Activated CD8-positive, alpha-beta memory T cell treated with anti-CD3 and anti-CD28 coated beads for 24 hours (primary cell): Measurements from ENCODE around the gene POU6F1.
"Not testable (repeated sequence)": the region's sequence is repeated elsewhere in the genome, so short reads cannot be mapped to it uniquely, and the experiment has no call there.

Experiments used
- DNase-seq: peaks from one replicate; pipeline ENCODE4 v3.0.0-alpha.2; 2020

The POU6F1 gene

GRCh38 chr12:51227962-51228361 lies 10.1 kb upstream of the POU6F1 start:
- DNase-seq: no peak

- DNase-seq: not testable (repeated sequence)
Measured at GRCh38 chr12:51227112-51227511, 9.2 kb upstream of the POU6F1 start.

DNA sequence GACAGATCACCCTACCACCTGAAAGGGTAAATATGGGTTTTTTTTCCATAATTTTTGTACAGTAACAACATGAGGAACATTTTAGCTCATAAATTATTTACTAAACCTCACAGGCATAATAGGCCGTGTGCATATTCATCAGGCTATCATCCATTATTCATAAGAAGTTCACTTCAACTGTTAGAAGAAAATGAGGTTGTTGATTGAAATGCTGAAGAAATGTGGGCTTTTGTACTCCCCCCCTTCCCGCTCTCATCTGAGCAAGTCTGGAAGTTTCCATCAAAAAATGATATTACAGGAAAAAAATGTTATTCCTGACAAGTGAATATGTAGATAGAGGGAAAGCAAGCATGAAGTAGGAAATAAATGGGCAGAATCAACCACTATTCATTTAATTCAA lies 7.9 kb upstream of the POU6F1 start:
- no peak for DNase-seq

- DNase-seq: no peak
Measured at GRCh38 chr12:51225234-51225633, 7.4 kb upstream of the POU6F1 start.

DNA sequence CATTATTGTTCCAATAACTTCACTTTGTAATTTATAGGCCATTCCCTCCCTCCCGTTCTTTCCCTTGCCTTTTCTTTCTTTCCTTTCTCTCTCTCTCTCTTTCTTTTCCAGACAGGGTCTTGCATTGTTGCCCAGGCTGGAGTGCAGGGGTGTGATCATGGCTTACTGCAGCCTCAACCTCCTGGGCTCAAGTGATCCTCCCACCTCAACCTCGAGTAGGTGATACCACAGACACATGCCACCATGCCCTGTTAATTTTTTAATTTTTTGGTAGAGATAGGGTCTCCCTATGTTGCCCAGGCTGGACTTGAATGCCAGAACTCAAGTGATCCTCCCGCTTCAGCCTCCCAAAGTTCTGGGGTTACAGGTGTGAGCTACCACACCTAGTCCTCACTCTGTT lies 6.8 kb upstream of the POU6F1 start:
- no peak for DNase-seq

DNA sequence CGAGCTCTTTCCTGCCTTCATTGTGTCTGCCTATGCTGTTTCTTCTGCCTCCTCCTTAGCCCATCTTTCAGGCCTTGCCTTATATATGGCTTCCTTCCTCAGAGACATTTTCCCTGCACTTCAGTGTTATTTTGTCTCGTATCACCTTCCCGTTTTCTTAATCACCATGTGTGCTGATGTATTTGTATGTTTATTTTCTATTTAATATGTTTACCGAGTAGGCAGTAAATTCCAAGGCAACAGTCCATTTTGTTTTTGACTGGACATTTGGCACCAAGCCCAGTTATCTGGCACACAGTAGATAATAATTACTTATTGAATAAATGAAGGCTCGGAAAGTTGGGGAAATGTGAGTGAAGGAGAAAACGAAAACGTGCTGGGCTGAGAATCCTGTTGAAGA lies 4.6 kb upstream of the POU6F1 start:
- DNase-seq: no peak

DNA sequence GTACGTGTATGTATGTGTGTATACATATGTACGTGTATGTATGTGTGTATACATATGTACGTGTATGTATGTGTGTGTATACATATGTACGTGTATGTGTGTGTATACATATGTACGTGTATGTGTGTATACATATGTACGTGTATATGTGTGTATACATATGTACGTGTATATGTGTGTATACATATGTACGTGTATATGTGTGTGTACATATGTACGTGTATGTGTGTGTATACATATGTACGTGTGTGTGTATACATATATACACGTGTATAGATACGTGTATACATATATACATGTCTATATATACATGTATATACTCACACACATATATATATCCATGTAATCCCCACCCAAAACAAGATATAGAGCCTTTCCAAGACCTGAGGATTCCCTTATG lies 2.0 kb upstream of the POU6F1 start:
- DNase-seq: not testable (repeated sequence)

- no peak for DNase-seq
Measured at GRCh38 chr12:51219322-51219721, 1.5 kb upstream of the POU6F1 start.

DNA sequence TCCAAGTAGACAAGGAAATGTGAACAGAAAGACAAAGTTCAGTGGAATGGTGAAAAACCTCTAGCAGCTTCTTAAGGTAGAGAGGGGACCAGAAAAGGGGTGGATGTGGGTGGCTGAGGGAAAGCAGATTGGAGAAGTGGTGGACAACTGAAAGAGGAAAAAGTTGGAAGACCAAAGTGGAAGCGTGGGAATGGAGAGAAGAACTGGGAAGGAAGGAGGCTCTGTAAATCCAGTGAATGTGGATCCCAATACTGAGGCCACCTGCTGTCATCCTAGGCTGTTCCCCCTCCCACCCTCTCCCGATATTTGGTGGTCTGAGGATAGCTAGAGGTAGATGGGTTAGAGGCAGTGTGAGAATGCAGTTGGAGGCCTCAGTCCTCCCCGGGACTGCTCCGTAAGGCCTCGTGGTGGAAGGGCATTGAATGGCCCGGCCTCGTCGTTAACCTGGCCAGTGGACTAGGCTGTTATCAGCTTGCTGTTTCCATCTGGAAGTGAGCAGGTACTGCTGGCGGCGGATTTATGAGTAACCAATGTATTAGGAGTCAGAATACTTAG lies 822 bp upstream of the POU6F1 start:
- DNase-seq: peak; percentile 64

- DNase-seq: peak; percentile 76
Measured at GRCh38 chr12:51217133-51217967, 512 bp downstream of the POU6F1 start.

- no peak for DNase-seq
Measured at GRCh38 chr12:51216642-51217041, 1.2 kb downstream of the POU6F1 start.

DNA sequence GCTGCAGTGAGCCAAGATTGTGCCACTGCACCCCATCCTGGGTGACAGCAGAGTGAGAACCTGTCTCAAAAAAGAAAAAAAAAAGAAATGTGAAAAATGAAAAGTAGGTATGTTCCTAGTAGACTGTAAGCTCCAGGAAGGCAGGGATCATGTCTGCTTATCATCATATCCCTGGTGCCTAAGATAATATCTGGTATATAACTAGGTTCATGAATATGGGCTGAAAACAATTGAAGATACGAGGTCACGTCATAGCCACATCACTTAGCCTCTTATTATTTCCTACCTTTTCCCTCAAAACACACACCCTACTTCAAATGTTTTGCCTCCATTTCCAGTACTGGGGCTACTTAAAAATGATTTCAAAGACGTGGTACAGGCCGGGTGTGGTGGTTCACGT lies 3.0 kb downstream of the POU6F1 start:
- DNase-seq: no peak

DNA sequence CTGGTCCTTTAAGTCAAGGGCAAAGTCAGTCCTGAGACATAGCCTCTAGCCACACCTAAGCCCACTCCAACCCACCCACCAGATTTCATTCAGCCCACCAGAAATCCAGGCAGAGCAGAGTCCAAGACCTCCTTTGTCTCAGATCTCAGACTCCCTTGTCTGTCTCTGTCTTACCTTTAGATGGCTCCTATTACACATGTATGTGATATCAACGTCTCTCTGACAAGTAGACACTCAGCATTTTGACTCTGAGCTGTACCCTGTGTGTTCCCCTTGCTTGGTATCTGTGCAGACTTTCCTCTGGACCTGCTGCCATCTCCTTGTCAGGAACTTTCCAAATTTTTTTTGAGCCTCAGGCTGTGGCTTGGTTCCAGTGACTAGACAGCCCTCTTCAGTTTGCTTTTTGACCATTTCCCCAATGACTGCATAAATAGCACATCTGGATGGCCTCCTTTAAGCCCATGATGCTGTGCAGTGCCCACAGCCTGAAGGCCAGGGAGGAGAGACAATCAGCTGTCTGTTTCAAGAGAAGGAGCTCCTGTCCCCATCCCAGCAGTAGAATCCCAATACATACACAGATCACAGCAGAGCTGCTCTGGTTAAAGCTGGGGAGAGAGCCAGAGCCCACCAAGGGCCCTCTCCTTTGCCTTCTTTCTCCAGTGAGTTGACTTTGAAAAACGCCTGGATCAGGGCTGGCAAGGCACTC lies 7.0 kb downstream of the POU6F1 start:
- DNase-seq: no peak

DNA sequence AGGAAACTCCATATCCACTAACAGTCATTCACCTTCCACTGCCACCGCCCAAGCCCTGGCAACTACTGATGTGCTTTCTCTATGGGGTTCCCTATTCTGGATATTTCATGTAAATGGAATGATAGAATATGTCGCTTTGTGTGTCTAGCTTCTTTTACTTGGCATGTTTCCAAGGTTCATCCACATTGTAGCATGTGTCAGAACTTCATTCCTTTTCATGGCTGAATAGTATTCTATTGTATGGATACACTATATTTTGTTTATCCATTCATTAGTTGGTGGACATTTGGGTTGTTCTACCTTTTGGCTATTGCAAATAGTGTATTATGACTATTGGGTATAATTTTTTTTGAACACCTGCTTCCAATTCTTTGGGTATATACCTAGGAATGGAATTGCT lies 8.6 kb downstream of the POU6F1 start:
- DNase-seq: no peak

- DNase-seq: no peak
Measured at GRCh38 chr12:51208016-51208660, 9.7 kb downstream of the POU6F1 start.

GRCh38 chr12:51205350-51205749 lies 12.5 kb downstream of the POU6F1 start:
- no peak for DNase-seq

GRCh38 chr12:51202718-51203117 lies 15.1 kb downstream of the POU6F1 start:
- DNase-seq: no peak

GRCh38 chr12:51200806-51201205 lies 17.1 kb downstream of the POU6F1 start:
- DNase-seq: no peak

DNA sequence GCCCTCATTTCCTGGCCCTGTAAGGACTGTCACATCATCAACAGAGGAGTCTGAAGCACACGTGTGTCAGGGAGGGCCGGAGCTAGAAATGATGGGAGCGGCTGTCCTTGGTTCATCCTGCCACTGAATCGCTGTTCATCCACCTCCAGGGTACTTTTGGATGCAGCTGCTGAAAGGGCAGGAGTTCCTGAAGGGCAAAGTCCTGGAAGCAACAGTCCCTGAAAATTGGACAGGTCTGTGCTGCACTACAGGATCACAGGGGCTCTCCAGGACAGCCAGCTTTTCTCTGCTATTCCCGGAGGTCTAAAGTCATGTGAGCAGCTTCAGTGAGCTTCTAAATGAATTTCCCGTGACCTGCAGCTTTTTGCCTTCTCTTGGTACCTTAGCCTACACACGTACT lies 17.7 kb downstream of the POU6F1 start:
- no peak for DNase-seq

DNA sequence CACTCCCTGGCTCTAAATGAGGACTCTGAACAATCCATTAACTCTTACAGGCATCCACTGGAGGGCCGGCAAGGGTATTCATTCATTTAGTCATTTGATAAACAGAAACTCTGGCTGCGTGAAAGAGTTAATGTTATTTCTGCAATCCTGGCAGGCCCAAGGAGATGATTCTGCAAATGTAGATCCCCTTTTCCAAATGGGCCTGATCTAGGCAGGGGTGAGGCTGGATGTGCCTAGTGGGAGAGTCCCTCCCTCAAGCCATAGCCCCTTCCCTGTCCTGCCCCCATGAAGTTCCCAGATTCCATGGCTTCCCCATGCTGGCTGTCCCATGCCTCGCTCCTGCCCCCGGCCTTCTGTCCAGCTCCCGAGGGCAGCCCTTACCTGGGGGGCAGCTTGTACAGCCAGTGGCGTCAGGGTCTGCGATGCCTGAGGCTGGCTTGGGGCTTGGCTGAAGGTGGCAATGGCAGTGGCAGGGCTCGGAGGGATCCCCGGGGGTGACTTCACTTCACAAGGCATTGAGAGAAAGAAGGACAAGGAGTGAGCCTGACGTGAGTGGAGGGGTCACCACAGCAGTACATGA lies 18.4 kb downstream of the POU6F1 start:
- no peak for DNase-seq

DNA sequence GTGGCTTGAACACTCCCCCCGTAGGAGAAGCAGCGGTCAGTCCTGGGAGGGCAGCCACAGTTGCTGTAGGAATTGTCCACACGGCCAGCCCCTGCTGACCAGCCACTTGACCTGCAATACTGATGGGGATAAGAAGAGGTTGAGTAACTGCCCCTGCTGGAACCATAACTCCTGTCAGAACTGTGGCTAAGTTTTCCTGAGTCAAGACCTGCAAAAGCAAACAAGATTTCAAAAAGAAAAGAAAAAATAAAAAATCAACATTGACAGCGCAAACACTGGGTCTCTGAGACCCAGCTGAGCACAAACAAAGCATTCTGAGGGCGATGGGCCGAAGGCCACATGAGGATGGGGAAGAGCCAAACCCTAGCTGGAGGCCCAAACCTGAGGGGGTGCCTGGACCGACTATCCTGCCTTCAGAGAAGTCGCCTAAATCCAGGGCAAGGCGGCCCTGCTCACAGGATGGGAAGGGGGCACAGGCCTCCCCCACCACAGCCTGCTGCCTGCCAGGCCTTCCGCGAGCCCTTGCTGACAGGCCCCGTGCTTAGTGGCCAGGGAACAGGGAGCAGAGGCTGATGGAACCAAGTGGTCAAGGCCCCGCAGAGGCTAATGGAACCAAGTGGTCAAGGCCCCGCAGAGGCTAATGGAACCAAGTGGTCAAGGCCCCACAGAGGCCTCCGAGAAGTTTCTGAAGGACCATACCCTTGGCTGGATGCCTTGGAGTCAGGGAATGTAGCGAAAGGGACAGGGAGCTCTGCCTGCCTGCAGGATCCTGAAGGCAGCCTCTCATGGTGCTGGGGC lies 19.1 kb downstream of the POU6F1 start:
- no peak for DNase-seq
